NOMO-1 treated with DMSO at 0.1 percent for 48 hours (cell line): Measurements from ENCODE around the gene YIPF1.

Experiments used
- DNase-seq: peaks from one replicate; lab custom pipeline; 2025; ENCODE audit not compliant: unreplicated experiment; lab: John Stamatoyannopoulos, UW

The YIPF1 gene

GRCh38 chr1:53889304-53890298, at the start of gene YIPF1:
TSS of gene YIPF1 (minus strand) at chr1:53889797. CDS start at chr1:53888937, 860 bp downstream.
- peak; percentile 81 for DNase-seq

DNA sequence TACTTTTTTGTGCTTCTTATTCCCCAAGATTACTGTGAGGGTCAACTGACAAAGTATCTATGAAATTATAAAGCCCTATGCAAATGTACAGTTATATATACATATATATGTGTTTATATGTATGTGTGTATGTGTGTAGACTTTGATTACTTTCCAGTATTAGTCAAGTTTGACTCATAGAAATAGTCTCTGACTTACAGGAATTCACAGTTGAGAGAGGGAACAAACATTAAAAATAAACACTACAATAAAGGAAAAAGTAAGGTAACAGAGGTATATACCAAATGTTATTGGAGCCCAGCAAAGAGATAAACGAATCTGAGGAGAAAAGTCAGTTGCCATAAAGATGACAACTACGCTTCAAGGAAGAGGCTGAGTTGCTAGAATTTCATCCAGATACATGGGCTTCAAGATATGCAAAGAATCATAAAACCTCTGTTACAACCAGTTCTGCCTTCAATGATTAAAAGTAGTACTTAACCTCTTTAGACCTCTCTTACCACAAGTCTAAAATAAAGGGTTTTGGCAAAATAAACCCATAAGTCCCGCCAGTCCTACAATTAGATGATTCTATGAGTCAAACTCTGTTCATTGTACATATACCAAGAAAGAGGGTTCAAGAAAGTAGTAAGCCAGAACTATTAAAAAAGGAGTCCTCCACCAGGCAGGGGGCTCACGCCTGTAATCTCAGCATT, 48.7 kb upstream of the YIPF1 start:
- DNase-seq = no peak

GRCh38 chr1:53936430-53936829, 46.8 kb upstream of the YIPF1 start:
- no peak for DNase-seq

DNA sequence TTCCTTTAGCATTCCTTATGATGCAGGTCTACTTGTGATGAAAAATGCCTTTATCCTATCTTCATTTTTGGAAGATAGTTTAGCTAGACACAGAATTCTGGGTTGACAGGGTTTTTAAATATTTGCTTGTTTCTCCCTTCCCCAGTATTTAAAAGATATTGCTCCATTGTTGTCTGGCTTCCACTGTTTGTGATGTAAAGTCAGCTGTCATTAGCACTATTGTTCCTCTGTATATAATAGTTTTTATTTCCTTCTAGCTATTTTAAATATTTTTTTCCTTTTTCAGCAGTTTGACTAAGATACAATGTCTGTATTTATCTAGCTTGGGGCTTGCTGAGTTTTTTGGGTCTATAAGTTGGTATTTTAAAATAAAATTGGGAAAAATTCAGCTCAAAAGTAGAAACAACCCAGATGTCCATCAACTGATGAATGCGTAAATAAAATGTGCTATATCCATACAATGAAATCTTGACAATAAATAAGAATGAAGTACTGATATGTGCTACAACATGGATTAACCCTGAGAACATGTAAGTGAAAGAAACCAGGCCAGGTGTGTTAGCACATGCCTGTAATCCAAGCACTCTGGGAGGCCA, 44.7 kb upstream of the YIPF1 start:
- no peak for DNase-seq

- DNase-seq = no peak
Observed at GRCh38 chr1:53931523-53931922, 41.9 kb upstream of the YIPF1 start.

DNA sequence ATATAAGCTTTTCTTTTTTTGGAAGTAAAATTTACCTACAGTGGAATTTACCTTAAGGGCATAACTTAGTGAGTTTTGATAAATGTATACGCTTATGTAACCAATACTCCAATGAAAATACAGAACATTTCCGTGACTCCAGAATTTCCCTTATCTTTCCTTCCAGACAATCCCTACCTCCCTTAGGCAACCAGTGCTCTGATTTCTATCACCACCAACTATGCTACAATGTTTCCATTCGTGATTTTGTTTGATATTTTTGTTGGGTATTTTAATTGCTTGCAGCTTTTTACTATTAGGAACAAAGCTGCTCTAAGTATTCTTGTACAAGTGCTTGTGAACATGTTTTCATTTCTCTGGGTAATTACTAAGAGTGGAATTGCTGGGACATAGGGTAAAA, 41.3 kb upstream of the YIPF1 start:
- DNase-seq = no peak

DNA sequence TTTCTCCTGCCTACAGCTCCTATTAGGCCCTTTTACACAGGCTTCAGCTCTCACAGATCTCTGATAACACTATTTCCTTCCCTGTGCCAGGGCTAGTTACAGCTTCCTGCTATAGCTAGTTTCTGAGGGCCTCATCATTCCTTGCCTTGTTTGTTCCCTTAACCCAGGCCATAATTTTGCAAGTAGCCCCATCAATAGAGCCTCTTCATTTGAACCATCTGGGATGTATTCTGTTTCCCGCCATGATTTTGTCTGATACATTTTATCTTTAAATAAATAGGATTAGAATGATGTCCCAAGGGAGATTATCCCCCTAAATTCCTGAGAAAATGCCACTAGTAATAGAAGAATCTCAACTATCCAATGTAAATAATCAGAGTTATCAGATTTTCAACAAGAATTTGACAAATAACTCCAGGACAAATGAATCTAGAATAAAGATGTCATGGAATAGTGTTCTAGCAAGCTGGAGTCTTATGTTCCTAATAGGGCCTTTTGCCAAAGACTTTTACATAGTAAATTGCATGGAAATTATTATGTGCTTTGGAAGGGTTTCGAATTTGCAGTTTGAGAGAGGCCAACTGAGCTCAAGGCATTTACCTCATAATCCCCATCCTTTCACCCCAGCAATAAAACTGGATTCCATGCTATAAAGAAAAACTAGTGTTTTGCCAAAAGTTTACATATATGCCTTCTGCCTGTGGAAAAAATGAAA, 39.8 kb upstream of the YIPF1 start:
- no peak for DNase-seq

DNA sequence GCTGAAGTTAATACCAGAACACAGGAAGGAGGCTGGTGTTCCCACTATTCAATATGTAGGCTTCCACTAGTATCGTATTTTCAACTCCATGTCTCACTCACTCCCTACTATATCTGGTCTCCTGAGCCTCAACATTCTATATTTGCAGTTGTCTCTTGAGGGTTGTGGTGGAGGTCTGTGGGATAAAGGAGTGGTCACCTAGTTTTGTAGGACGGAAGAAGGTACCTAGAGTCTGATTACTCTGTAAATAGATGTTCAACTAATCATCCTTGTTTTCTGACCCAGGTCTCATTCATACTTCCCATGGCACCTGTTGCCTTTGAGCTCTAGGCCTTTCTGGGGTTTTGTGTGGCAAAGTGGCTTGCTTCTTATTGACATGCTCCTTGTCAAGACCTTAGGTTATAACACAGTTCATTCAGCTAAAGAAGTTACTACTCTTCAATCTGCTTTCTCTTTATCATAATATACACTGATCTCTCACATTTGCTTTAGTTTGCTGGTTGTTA, 37.8 kb upstream of the YIPF1 start:
- DNase-seq = no peak

- DNase-seq = no peak
Observed at GRCh38 chr1:53919675-53920066, 30.1 kb upstream of the YIPF1 start.

DNA sequence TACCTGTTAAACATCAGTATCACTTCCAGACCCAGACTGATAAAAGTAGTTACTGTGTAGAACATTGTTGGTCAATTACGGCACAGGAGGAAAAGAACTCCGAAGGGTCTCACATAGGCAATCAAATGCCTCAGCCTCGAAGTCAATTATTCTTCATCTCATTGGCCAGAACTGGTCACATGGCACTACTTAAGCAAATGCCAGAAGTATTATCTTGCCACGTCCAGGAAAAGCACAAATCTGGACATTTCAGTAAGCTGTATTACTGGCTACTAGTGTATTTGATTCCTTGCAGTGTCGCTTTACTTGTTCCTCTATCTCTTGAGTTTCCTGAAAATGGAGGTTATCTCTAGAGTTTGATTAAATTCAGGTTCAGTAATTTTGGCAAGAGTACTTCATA, 28.7 kb upstream of the YIPF1 start:
- no peak for DNase-seq

DNA sequence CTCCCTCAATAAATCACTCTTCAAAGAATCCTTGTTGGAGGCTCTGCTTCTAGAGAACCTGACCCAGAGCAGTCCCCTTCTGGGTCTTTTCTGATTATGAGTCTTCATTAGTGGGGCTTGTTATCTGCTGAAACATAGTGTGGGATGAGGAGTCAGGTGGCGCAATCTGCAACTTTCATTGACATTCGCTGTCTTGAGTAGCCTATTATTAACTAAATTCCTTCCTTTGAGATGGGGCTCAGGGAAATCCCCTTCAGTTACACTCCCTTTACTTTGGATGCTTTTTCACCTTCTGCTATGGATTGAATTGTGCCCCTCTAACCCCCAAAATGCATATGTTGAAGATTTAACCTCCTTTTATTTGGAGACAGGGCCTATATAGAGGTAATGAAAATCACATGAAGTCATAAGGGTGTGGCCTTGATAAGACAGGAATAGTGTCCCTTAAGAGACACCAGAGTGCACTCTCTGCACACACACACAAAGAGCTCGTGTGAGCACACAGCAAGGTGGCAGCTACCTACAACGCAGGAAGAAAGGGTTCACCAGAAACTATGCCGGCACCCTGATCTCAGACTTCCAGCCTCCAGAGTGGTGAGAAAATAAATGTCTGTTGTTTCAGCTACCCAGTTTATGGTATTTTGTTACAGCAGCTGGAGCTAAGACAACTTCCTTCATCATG, 23.9 kb upstream of the YIPF1 start:
- DNase-seq = no peak

DNA sequence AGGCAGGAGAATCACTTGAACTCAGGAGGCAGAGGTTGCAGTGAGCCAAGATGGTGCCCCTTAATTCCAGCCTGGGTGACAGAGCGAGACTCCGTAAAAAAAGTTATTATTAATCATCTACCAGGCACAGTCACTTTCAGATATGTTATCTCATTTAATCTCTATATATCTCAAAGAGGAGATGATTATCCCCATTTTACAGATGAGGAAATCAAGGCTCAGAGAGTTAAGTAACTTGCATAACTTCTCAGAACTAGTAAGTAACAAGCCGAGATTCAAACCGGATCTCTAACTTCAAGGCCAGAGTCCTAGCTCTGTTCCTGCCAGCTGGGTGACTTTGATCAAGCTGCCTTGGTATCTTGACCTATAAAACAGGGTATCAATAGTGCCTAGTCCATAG, 21.8 kb upstream of the YIPF1 start:
- no peak for DNase-seq

DNA sequence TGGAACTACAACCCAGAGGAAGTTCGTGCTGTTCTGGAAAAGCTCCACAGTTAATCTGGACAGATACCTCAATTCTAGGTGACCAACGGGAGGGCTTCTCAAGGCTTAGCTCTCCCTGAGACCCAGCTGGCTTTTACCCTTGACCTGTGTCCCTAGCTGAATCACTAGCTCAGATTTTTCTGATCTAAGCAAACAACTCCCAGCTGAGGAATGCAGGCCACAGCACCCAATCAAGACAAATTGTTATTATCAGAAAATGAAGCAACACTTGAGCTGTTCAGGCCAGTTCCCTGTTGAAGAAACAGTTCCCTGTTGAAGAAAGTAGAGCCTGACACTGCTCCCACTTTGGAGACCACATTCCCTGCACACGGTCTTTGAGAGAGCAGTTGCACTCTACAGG, 20.3 kb upstream of the YIPF1 start:
- DNase-seq = no peak

GRCh38 chr1:53906121-53906520, 16.5 kb upstream of the YIPF1 start:
- DNase-seq = no peak

DNA sequence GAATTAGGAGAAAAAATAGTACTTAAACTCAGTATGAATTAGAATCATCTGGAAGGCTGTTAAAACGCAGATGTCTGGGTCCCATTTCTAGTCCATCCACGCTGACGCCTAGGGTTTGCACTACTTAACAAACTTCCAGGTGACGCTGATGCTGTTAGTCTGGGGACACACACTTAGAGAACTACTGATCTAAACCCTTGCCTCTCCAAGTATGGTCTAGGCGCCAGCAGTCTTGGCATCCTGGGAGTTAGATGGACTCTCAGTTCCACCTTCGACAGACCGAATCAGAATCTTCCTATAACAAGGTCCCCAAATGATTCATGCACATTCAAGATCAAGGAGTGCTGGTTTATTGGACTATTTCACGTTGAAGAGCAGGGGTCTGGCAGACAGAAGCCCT, 15.9 kb upstream of the YIPF1 start:
- DNase-seq = no peak

DNA sequence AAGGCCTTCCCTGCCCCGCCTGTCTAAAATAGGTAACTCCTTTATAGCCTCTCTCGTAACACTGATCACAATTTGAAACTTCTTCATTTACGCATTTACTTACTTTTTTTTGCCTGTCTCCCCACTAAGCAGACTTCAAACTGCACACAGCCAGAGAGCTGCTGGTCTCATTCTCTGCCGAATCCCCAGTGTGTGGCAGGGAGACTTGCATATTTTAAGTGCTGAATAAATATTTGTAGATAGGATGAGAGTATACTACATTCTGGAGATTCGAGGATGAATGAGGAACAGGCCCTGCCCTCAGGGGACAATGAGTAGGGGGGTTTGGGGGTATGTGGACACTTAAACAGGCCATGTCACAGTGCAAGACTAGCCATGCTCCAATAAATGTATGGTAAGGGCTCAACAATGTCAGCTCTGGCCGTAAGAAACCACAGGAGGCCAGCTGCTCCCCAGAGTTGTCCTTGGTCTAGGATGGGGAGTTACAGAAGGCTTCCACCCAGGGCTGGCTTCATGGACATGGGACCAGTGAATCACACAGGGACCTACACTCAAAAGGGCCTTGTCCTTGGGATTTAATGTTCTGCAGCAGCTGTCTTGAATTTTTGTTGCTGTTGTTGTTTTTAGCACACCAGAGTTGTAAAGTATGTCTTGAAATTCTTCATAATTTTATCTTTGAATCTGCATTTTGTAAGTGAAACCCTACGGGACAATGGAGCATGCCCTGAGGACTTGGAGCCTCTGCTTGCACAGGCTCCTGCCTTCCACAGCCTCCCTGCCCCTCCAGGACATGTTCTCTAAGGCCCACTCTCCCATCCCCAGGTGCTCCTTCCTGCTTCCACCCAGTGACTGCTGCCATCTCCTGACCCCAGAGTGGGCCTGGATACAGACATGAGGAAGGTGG, 12.9 kb upstream of the YIPF1 start:
- DNase-seq = no peak

GRCh38 chr1:53899708-53900107, 10.1 kb upstream of the YIPF1 start:
- no peak for DNase-seq

DNA sequence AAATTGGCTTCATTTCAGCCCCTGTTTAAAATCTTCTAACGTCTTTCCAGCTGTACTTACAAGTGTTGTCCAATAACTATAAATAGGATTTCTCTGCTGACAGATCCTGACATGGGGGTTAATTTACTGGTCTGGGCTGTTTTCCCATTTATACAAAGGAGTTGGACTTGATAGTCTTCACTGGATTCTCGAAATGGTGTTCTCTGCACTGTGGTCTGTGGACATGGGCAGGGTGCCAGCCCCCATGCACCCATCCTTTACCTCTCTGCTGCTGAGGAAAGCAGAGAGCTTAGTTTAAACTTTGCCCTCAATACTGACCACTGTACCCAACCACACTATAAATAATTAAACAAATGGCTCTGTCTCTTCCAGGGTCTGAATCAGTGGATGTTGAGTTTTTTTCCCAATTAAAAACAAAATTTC, 9.6 kb upstream of the YIPF1 start:
- DNase-seq = no peak

DNA sequence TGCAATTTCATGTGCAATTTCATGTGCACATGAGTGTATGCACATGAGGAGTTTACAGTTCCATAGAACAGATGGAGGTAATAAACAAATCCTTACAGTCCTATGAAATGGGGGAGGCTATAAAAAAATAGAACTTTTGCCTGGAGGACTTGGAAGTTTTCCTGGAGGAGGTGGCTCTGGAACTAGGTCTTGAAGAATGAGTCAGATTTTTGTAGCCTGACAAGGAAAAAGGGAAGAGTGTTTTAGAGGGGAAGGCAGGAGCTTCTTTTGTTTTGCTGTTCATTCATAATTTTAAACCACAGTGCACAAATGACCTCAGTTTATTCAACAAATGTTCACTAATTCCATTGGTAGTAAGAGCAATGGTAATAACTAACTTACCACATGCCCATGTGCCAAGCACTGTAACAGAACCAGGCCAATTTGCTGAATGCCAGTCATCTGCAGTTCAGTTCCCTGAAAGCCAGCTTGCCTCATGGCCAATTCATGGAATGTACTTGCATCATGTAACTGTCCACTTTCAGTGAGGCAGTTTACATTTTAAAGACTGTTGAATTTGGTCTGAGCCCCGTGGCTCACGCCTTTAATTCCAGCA, 7.1 kb upstream of the YIPF1 start:
- DNase-seq = no peak
